Daoy (cell line): Measurements from ENCODE around the gene RRAGB. TPM values are rescaled to one million over a fixed set of nuclear protein-coding genes. Genes with fewer than 3 reads are reported as not detected.
"Not testable (repeated sequence)": the region's sequence is repeated elsewhere in the genome, so short reads cannot be mapped to it uniquely, and the experiment has no call there.

Experiments
- DNase-seq: peaks from one replicate; pipeline ENCODE4 v3.0.0-alpha.2; 2015; ENCODE audit warnings: low read depth
- total RNA-seq: library from RNA; depleted of rRNA; stranded (reverse); fragments of >200 nt; shearing (Covaris generic); gene quantifications from 2 replicates; pipeline ENCODE4 v1.2.3, GENCODE V29; 2014; rRNA removed

The RRAGB gene, protein sequence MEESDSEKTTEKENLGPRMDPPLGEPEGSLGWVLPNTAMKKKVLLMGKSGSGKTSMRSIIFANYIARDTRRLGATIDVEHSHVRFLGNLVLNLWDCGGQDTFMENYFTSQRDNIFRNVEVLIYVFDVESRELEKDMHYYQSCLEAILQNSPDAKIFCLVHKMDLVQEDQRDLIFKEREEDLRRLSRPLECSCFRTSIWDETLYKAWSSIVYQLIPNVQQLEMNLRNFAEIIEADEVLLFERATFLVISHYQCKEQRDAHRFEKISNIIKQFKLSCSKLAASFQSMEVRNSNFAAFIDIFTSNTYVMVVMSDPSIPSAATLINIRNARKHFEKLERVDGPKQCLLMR
- 5.2 and 5.4 TPM in 2 replicates for total RNA-seq

GRCh38 chrX:55717521-55718497 lies at the start of gene RRAGB:
Gene RRAGB, plus strand, starts transcription at chrX:55717749. Its CDS starts 579 bp downstream, at chrX:55718328.
- DNase-seq: peak; percentile 93

- no peak for DNase-seq
Observed at GRCh38 chrX:55668084-55668483, 49.5 kb upstream of the RRAGB start.

- not testable (repeated sequence) for DNase-seq
Observed at GRCh38 chrX:55688579-55688978, 29.0 kb upstream of the RRAGB start.

DNA sequence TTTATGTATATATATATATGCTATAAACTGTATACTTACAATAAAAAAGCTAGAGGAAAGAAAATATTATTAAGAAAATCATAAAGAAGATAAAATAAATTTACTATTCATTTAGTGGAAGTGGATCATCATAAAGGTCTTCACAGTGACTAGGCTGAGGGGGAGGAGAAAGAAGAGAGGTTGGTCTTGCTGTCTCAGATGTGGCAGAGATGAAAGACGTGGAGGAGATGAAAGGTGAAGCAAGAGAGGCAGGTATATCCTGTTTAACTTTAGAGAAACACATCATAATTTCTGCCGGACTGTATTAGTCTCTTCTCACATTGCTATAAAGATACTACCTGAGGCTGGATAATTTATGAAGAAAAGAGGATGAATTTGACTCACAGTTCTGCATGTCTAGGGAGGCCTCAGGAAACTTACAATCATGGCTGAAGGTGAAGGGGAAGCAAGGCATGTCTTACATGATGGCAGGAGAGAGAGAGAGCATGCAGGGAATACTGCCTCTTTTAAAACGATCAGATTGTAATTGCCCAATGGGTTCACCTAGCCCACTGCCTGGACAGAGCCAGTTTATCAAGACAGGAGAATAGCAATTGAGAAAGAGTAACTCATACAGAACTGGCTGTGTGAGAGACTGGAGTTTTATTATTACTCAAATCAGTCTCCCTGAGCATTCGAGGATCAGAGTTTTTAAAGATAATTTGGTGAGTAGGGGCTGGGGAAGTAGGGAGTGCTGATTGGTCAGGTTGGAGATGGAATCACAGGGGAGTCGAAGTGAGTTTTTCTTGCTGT lies 22.1 kb upstream of the RRAGB start:
- DNase-seq: no peak

- DNase-seq: no peak
Observed at GRCh38 chrX:55697381-55697780, 20.2 kb upstream of the RRAGB start.

- no peak for DNase-seq
Observed at GRCh38 chrX:55702671-55703070, 14.9 kb upstream of the RRAGB start.

DNA sequence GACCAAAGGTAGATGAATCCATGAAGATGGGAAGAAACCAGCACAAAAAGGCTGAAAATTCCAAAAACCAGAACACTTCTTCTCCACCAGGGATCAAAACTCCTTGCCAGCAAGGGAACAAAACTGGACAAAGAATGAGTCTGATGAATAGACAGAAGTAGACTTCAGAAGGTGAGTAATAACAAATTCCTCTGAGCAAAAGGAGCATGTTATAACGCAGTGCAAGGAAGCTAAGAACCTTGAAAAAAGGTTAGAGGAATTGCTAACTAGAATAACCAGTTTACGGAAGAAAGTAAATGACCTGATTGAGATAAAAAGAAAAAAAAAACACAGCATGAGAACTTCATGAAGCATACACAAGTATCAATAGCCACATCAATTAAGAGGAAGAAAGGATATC lies 14.1 kb upstream of the RRAGB start:
- not testable (repeated sequence) for DNase-seq

GRCh38 chrX:55705066-55705465 lies 12.5 kb upstream of the RRAGB start:
- not testable (repeated sequence) for DNase-seq

DNA sequence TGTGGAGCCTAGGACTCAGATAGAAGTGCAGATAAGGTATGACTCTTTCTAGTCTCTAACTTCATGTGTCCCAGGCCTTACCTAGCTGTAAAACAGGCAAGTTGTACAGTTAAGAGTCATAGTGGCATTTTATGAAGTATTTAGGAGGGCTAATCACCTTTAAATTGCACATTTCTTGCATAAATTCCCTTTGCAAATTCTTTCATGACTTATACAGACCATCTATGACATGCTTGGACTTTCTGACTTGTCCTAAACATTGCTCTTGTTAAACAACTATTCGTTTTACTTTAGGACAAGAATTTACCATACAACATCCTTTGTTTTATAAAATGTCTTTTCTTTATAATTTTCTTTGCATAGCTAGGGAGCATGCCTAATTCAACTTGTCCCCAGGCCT lies 7.8 kb upstream of the RRAGB start:
- no peak for DNase-seq

- DNase-seq: peak; percentile 3
Observed at GRCh38 chrX:55710701-55711100, 6.8 kb upstream of the RRAGB start.

- no peak for DNase-seq
Observed at GRCh38 chrX:55713631-55714030, 3.9 kb upstream of the RRAGB start.

- no peak for DNase-seq
Observed at GRCh38 chrX:55714161-55714560, 3.4 kb upstream of the RRAGB start.

DNA sequence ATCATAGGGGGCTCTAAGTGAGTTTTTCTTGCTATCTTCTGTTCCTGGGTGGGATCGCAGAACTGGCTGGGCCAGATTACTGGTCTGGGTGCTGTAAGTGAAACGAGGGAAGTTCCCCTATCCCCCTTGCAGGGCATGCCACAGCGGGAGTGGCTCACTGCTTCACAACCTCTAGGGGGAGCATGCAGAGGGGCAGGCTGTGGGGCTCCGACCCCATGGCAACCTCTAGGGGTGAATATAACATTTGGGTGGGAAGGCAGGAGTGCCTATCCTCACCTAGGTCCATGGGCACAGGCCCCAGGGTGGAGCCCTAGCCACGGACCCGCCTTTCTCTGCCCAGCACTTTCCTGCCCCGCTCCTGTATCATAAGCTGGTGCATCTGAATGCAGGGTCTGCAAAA lies 1.7 kb upstream of the RRAGB start:
- no peak for DNase-seq

- DNase-seq: no peak
Observed at GRCh38 chrX:55716937-55717336, 612 bp upstream of the RRAGB start.

- DNase-seq: no peak
Observed at GRCh38 chrX:55731826-55732225, 14.3 kb downstream of the RRAGB start.

GRCh38 chrX:55738969-55739368 lies 21.4 kb downstream of the RRAGB start:
- no peak for DNase-seq

DNA sequence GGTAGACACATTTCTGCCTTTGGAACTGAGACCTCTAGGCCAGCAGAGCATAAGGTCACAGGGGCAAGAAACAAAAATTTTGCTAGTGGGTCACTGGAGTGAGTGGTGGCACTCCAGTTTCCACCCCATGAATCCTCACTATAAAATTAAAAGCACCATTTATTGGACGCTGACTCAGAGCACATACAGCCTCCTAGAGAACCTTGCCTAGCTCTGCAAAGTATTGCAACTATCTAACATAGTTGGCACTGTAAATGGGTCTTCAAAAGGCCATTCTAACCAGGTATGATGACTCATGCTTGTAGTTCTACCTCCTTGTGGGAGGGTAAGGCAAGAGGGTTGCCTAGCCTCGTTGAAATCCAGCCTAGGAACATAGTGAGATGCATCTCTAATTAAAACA lies 25.1 kb downstream of the RRAGB start:
- DNase-seq: no peak

- DNase-seq: not testable (repeated sequence)
Observed at GRCh38 chrX:55748463-55748862, 30.9 kb downstream of the RRAGB start.

- no peak for DNase-seq
Observed at GRCh38 chrX:55750256-55750655, 32.7 kb downstream of the RRAGB start.

- DNase-seq: no peak
Observed at GRCh38 chrX:55754861-55755294, 37.3 kb downstream of the RRAGB start.

GRCh38 chrX:55758033-55758432 lies 40.5 kb downstream of the RRAGB start:
- DNase-seq: peak; percentile 39

DNA sequence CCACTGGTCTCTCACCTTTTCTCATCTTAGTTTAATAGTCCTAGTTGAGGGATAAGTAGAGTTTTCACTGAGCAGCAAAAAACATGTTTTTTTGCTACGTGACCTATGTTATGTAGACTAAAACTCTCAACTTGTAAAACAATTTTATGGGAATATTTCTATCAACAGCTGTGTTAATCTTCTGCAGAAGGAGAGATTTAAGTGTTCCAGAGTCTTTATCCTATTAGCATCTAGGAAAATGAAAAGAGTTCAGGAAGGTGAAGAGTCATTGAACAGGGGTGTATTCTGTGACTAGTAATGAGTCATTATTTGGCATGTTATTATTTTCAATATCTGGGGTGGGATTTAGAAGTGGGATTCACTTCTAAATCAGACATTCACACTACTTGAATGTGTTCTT lies 41.9 kb downstream of the RRAGB start:
- DNase-seq: no peak
